Epithelial cell of proximal tubule (primary cell): Measurements from ENCODE around the gene ITGB2. TPM values are rescaled to one million over a fixed set of nuclear protein-coding genes. Genes with fewer than 3 reads are reported as not detected.

Experiments used
- DNase-seq: peaks from one replicate; pipeline ENCODE4 v3.0.0-alpha.2; 2011; ENCODE audit warnings: low read depth
- H3K4me3 ChIP-seq: 2 replicates; pipeline ENCODE4 v1.5.1; 2011; ENCODE audit warnings: low read depth, mild to moderate bottlenecking, low read length
- CTCF ChIP-seq: conservative IDR thresholded peaks from 2 replicates; pipeline ENCODE4 v1.5.1; 2012; ENCODE audit warnings: low read depth, mild to moderate bottlenecking, low read length
- total RNA-seq: library from RNA; depleted of rRNA; stranded (reverse); fragments of >200 nt; gene quantifications from 2 replicates; pipeline ENCODE4 v1.2.3, GENCODE V29; 2015

The ITGB2 gene
- total RNA-seq, 1 donor from 2014 or later, result 3.0 TPM

GRCh38 chr21:44911068-44911383, 9.7 kb downstream of the ITGB2 start:
- no peak overlapping the region for H3K4me3 ChIP-seq
- no peak for DNase-seq
- TF ChIP-seq CTCF, result no peak

GRCh38 chr21:44910229-44911067, 10.3 kb downstream of the ITGB2 start:
- no peak overlapping the region for H3K4me3 ChIP-seq
- no peak for TF ChIP-seq CTCF
- no peak for DNase-seq

- H3K4me3 ChIP-seq, result no peak overlapping the region
- TF ChIP-seq CTCF, result no peak
- no peak for DNase-seq
These were observed 11.0 kb downstream of the ITGB2 start for GRCh38 chr21:44909719-44910118.

GRCh38 chr21:44908908-44909307, 11.8 kb downstream of the ITGB2 start:
- no peak overlapping the region for H3K4me3 ChIP-seq
- no peak for DNase-seq

GRCh38 chr21:44907966-44908895, 12.5 kb downstream of the ITGB2 start:
- no peak for TF ChIP-seq CTCF
- DNase-seq, result no peak
- H3K4me3 ChIP-seq, result no peak overlapping the region

More at GRCh38 chr21:44908908-44909307, 11.8 kb downstream of the ITGB2 start:
- no peak for TF ChIP-seq CTCF

GRCh38 chr21:44907225-44907965, 13.3 kb downstream of the ITGB2 start:
- TF ChIP-seq CTCF, result no peak
- DNase-seq, result no peak
- no peak overlapping the region for H3K4me3 ChIP-seq
